Stomach (tissue), 9 donors: ENCODE measurements around the gene CCNG1. TPM values are rescaled to one million over a fixed set of nuclear protein-coding genes. Genes with fewer than 3 reads are reported as not detected.

Source experiments
- DNase-seq, 2 donors: peaks; one replicate each; pipeline versions ENCODE4 v3.0.0 to v3.0.0-alpha.2; 2013 to 2019
- H3K27ac ChIP-seq, 5 donors: fragments of 200-600 bp in 4 of 5; sonication (generic) in 4 of 5; one replicate each; pipeline ENCODE4 v1.5.1; 2013 to 2019; ENCODE audit warnings: mild to moderate bottlenecking in 1 of 5, moderate library complexity in 1 of 5
- H3K27me3 ChIP-seq, 3 donors: fragments of 200-600 bp; sonication (generic); one replicate each; pipeline ENCODE4 v1.5.1; 2017 to 2019; ENCODE audit warnings: mixed run types in 1 of 3
- H3K36me3 ChIP-seq, 4 donors: fragments of 200-600 bp; sonication (generic); 1 replicate in 3 of 4; 2 replicates in 1 of 4; pipeline ENCODE4 v1.5.1; 2016 to 2019
- H3K4me1 ChIP-seq, 4 donors: fragments of 200-600 bp; sonication (generic); one replicate each; pipeline ENCODE4 v1.5.1; 2016 to 2019
- H3K4me3 ChIP-seq, 4 donors: fragments of 200-600 bp; sonication (generic) in 3 of 4; one replicate each; pipeline ENCODE4 v1.5.1; 2016 to 2019; ENCODE audit warnings: mild to moderate bottlenecking in 1 of 4
- H3K9me3 ChIP-seq, 4 donors: fragments of 200-600 bp; sonication (generic); one replicate each; pipeline ENCODE4 v1.5.1; 2016 to 2019
- EP300 ChIP-seq: sonication (generic); formaldehyde crosslinking; IDR thresholded peaks from one replicate; pipeline ENCODE4 v1.6.1; 2017; ENCODE audit warnings: antibody characterized with exemption
- POLR2A ChIP-seq, 4 donors: fragments of 450-650 bp; IDR thresholded peaks; one replicate each; pipeline ENCODE4 v1.6.1; 2016; ENCODE audit warnings: antibody characterized with exemption in 4 of 4, control low read depth in 2 of 4, mild to moderate bottlenecking in 1 of 4, moderate library complexity in 1 of 4
- POLR2AphosphoS5 ChIP-seq, 3 donors: sonication (generic); formaldehyde crosslinking; IDR thresholded peaks; one replicate each; pipeline ENCODE4 v1.6.1; 2016; ENCODE audit warnings: antibody characterized with exemption in 3 of 3
- WGBS, 5 donors: extraction: QIAGEN DNeasy Blood & Tissue Kit in 3 of 5; methylation state at CpG; one replicate each; pipeline versions ENCODE4 v1.1.5 to v1.1.7; 2013 to 2018; 5-methylcytosine and 5-hydroxymethylcytosine counted together
- intact Hi-C: fragments of 100-400 bp; cut with DNase I; formaldehyde crosslinking; loops from one replicate; pipeline ENCODE4 v1.15.1; 2023; ENCODE audit warnings: low total_unique reads
- polyA plus RNA-seq, 3 donors: library from polyadenylated mRNA; stranded (reverse); fragments of 200-250 nt; gene quantifications; one replicate each; pipeline ENCODE4 v1.2.3, GENCODE V29; 2013
- small RNA-seq, 4 donors: library from RNA; depleted of rRNA; stranded (forward); fragments of <200 nt; gene quantifications; one replicate each; pipeline ENCODE3, GENCODE V24; 2016
- total RNA-seq, 5 donors: library from RNA; depleted of rRNA; stranded (reverse); fragments of >200 nt; gene quantifications; one replicate each; pipeline versions ENCODE4 v1.1.0 to v1.2.3, GENCODE V29; 2014 to 2016
- TF ChIP-seq, protein P1 (sequence below), 7 experiments: fragments of 450-650 bp in 4 of 7; fragments of 200-600 bp in 3 of 7; sonication (generic) in 3 of 7; IDR thresholded peaks; one replicate each; pipeline ENCODE4 v1.5.1; 2016 to 2019; ENCODE audit warnings: antibody characterized with exemption in 7 of 7, control low read depth in 2 of 7, mild to moderate bottlenecking in 1 of 7
- donor health status: healthy with polysubstance abuse.
- donor health status: Bipolar disorder and iron deficiency.
- donor health status: healthy.

The CCNG1 gene
- total and polyA plus RNA-seq, 8 donors = 57.1 to 252 (median 127) TPM

DNA sequence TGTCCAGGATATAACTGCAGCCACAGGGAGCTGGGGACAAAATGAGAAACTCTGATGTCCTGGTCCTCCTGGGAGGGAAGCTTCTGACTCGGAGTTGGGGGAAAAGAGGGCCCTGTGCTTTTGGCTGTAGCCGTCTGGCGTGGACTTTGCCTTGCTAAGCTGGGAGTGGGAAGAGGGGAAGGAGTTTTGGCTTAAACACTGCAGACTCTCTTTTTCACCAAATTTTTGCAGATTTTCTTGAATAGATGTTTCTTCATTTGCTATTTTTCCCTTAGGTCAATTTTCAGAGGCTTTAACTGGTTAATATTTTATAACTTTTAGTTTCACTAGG lies 52.3 kb downstream of the CCNG1 start:
- Histone ChIP-seq H3K4me3 (no peak overlapping the region), H3K9me3 (no peaks in the 10 kb centered on the region), H3K27me3 (no peaks in the 10 kb centered on the region), H3K4me1 (no peaks in the 10 kb centered on the region), H3K27ac (no peak overlapping the region), H3K36me3 (no peaks in the 10 kb centered on the region)
- 93 to 100% (median 98%) methylated on average over 3 of the region's 3 CpGs for WGBS, 5 donors
- intact Hi-C loops = no loop called here
- TF ChIP-seq EP300 = no peak
- TF ChIP-seq POLR2AphosphoS5 (IDR thresholded peaks at IDR 0.05) = no peak
- TF ChIP-seq, protein P1, sequence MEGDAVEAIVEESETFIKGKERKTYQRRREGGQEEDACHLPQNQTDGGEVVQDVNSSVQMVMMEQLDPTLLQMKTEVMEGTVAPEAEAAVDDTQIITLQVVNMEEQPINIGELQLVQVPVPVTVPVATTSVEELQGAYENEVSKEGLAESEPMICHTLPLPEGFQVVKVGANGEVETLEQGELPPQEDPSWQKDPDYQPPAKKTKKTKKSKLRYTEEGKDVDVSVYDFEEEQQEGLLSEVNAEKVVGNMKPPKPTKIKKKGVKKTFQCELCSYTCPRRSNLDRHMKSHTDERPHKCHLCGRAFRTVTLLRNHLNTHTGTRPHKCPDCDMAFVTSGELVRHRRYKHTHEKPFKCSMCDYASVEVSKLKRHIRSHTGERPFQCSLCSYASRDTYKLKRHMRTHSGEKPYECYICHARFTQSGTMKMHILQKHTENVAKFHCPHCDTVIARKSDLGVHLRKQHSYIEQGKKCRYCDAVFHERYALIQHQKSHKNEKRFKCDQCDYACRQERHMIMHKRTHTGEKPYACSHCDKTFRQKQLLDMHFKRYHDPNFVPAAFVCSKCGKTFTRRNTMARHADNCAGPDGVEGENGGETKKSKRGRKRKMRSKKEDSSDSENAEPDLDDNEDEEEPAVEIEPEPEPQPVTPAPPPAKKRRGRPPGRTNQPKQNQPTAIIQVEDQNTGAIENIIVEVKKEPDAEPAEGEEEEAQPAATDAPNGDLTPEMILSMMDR (IDR thresholded peaks at IDR 0.05) = no peak
- no peak for TF ChIP-seq POLR2A (IDR thresholded peaks at IDR 0.05)
- no peak for DNase-seq

Small RNAs within 50 kb of the gene (small RNA-seq; reads per million reads assigned to genes)
- 0 reads per million in 4 donors for gene AC008723.1

Other genes with a start within 250 kb of the CCNG1 start
- 10 to 100 TPM in 2 of 5 donors, 1 to 10 TPM in 2, not detected in 1; 1.2 to 15.1 (median 9.0) TPM for gene NUDCD2, start 22.5 kb downstream of the CCNG1 start, total RNA-seq
- 1 to 10 TPM; 5.7 to 8.4 (median 5.9) TPM for gene NUDCD2, start 22.5 kb downstream of the CCNG1 start, polyA plus RNA-seq
- 10 to 100 TPM in 2 of 5 donors, 1 to 10 TPM in 3; 1.7 to 37.5 (median 5.8) TPM for gene HMMR, start 23.0 kb downstream of the CCNG1 start, total RNA-seq
- 1 to 10 TPM in 2 of 3 donors, under 1 TPM in 1; 0.15 to 3.6 (median 2.9) TPM for gene HMMR, start 23.0 kb downstream of the CCNG1 start, polyA plus RNA-seq
- 10 to 100 TPM in 4 of 5 donors, 1 to 10 TPM in 1; 6.7 to 84.3 (median 32.6) TPM for gene MAT2B, start 68.0 kb downstream of the CCNG1 start, total RNA-seq
- gene MAT2B, start 68.0 kb downstream of the CCNG1 start, polyA plus RNA-seq = 10 to 100 TPM; 38.4 to 65.1 (median 47.2) TPM